DND-41 (cell line): Measurements from ENCODE around the gene SMAD6.

Source experiments
- ATAC-seq: fragments of 200-7000 bp; cut with Tn5 transposase; 3 replicates; pipeline ENCODE4 v1.9.1; 2021; ENCODE audit warnings: low read depth; ENCODE audit not compliant: insufficient read depth
- DNase-seq: peaks from one replicate; pipeline ENCODE4 v3.0.0-alpha.2; 2020
- H2AFZ ChIP-seq: 2 replicates; pipeline ENCODE4 v1.6.0; 2012; ENCODE audit warnings: low read depth, low read length
- H3K27ac ChIP-seq: 2 replicates; pipeline ENCODE4 v1.5.1; 2012; ENCODE audit warnings: low read length, inconsistent platforms
- H3K27me3 ChIP-seq: fragments of 200-600 bp; sonication (generic); 2 replicates; pipeline ENCODE4 v1.6.0; 2012; ENCODE audit warnings: low read length, mild to moderate bottlenecking, inconsistent platforms; ENCODE audit not compliant: insufficient read depth, poor library complexity
- H3K36me3 ChIP-seq: 2 replicates; pipeline ENCODE4 v1.5.1; 2012; ENCODE audit warnings: low read length, inconsistent platforms; ENCODE audit not compliant: insufficient read depth
- H3K4me1 ChIP-seq: 2 replicates; pipeline ENCODE4 v1.5.1; 2012; ENCODE audit warnings: mild to moderate bottlenecking, low read length; ENCODE audit not compliant: insufficient read depth
- H3K4me2 ChIP-seq: 2 replicates; pipeline ENCODE4 v1.6.0; 2012; ENCODE audit warnings: mild to moderate bottlenecking, moderate library complexity, low read length, inconsistent platforms; ENCODE audit not compliant: insufficient read depth
- H3K4me3 ChIP-seq, 2 experiments: fragments of 200-600 bp in 1 of 2; shearing (Covaris generic) in 1 of 2; 2 replicates each; pipeline ENCODE4 v1.5.1; 2012 to 2016; ENCODE audit warnings: inconsistent platforms in 2 of 2, low read length in 2 of 2, mild to moderate bottlenecking in 2 of 2, low read depth in 1 of 2, moderate library complexity in 1 of 2
- H3K79me2 ChIP-seq: 2 replicates; pipeline ENCODE4 v1.6.0; 2012; ENCODE audit warnings: low read length, inconsistent platforms; ENCODE audit not compliant: insufficient read depth
- H3K9ac ChIP-seq: 2 replicates; pipeline ENCODE4 v1.6.0; 2012; ENCODE audit warnings: low read depth, mild to moderate bottlenecking, inconsistent platforms, low read length, moderate library complexity
- H3K9me3 ChIP-seq: 2 replicates; pipeline ENCODE4 v1.5.1; 2012; ENCODE audit warnings: low read length, moderate library complexity, mild to moderate bottlenecking, inconsistent platforms; ENCODE audit not compliant: insufficient read depth, severe bottlenecking
- H4K20me1 ChIP-seq: 2 replicates; pipeline ENCODE4 v1.6.0; 2012; ENCODE audit warnings: low read length; ENCODE audit not compliant: insufficient read depth
- CTCF ChIP-seq: IDR thresholded peaks from 2 replicates; pipeline ENCODE4 v1.5.1; 2012; ENCODE audit warnings: borderline replicate concordance, low read length, moderate library complexity, mild to moderate bottlenecking; ENCODE audit not compliant: poor library complexity, severe bottlenecking; ENCODE audit errors: extremely low read depth
- EZH2 ChIP-seq: IDR thresholded peaks from 3 replicates; pipeline ENCODE4 v1.6.1; 2012; ENCODE audit warnings: borderline replicate concordance, low read depth, mild to moderate bottlenecking, moderate library complexity, low read length, inconsistent platforms; ENCODE audit not compliant: severe bottlenecking

The SMAD6 gene

GRCh38 chr15:66708389-66708788 lies 6.4 kb downstream of the SMAD6 start:
- Histone ChIP-seq H3K27ac (no peak overlapping the region), H3K36me3 (peaks cover 10% of the 10 kb centered on the region; the same call in 1 of the 2 replicates), H3K4me3 (no peak overlapping the region), H2AFZ (no peak overlapping the region), H3K9ac (no peak overlapping the region), H4K20me1 (peaks cover 30% of the 10 kb centered on the region), H3K4me1 (peaks cover 34% of the 10 kb centered on the region), H3K4me2 (no peak overlapping the region), H3K79me2 (peaks cover 55% of the 10 kb centered on the region), H3K9me3 (no peaks in the 10 kb centered on the region), H3K27me3 (peaks cover 17% of the 10 kb centered on the region)
- no peak for ATAC-seq
- no peak for DNase-seq
- no peak for TF ChIP-seq EZH2
- TF ChIP-seq CTCF: no peak

- H4K20me1 ChIP-seq: peaks cover 15% of the 10 kb centered on the region
Measured at GRCh38 chr15:66709884-66710283, 7.8 kb downstream of the SMAD6 start.

GRCh38 chr15:66711260-66711659 lies 9.2 kb downstream of the SMAD6 start:
- Histone ChIP-seq H3K4me3 (no peak overlapping the region), H3K9ac (no peak overlapping the region), H3K9me3 (no peaks in the 10 kb centered on the region), H3K27ac (no peak overlapping the region), H3K27me3 (no peaks in the 10 kb centered on the region), H3K4me2 (no peak overlapping the region), H3K36me3 (peaks cover 18% of the 10 kb centered on the region; the same call in 1 of the 2 replicates), H3K79me2 (peaks cover 29% of the 10 kb centered on the region), H3K4me1 (peaks cover 19% of the 10 kb centered on the region), H4K20me1 (peaks cover 4% of the 10 kb centered on the region; the same call in 1 of the 2 replicates), H2AFZ (no peak overlapping the region)
- ATAC-seq (no peak), DNase-seq (no peak)
- TF ChIP-seq CTCF: no peak
- no peak for TF ChIP-seq EZH2

More at GRCh38 chr15:66709884-66710283, 7.8 kb downstream of the SMAD6 start:
- Histone ChIP-seq H2AFZ (no peak overlapping the region), H3K4me1 (peaks cover 29% of the 10 kb centered on the region), H3K9me3 (no peaks in the 10 kb centered on the region), H3K27me3 (peaks cover 2% of the 10 kb centered on the region), H3K9ac (no peak overlapping the region), H3K36me3 (peaks cover 22% of the 10 kb centered on the region; the same call in 1 of the 2 replicates), H3K27ac (no peak overlapping the region; the same call in 1 of the 2 replicates), H3K4me2 (no peak overlapping the region), H3K79me2 (peaks cover 42% of the 10 kb centered on the region), H3K4me3 (no peak overlapping the region)
- TF ChIP-seq EZH2: no peak
- TF ChIP-seq CTCF: no peak
- DNase-seq (no peak), ATAC-seq (no peak)
